Measurements from ENCODE around the gene RAB26.

RAB26 gene

DNA sequence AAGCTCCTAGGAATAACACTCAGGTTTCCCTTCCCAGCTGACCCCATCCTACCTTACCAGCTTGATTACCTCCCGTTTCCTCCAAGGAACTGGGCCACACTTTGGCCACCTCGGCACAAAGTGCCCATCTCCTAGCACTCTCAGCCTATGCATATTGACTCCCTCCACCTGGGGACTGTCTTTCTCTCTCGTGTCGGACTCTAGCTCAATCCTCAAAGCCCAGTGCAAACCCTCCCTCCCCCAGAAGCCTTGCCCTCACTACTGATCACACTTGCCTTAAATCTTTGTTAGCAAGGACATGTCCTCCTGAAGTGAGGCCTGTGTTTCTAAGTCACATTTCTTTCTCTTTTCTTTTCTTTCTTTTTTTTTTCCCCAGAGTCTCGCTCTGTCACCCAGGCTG, 2.6 kb upstream of the RAB26 start:
- no peak for DNase-seq

DNA sequence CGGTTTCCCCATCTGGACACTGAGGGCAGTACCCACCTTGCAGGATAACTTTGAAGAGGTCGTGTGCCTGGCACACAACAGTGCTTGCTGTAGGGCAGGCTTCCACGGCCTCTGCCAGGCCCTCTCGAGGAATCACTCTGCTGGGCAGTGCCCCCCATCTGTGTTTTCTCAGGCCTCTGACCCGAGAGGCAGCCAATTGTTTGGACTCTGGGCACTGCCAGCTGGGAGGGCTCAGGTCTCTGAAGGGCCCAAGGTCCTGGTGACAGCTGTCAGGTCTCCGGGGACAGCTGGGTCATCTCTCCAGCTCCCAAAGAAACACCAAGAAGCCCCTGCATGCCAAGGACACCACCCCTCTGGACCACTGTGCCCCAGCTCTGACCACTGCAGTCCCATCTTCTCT, 1.0 kb upstream of the RAB26 start:
- no peak for DNase-seq

DNA sequence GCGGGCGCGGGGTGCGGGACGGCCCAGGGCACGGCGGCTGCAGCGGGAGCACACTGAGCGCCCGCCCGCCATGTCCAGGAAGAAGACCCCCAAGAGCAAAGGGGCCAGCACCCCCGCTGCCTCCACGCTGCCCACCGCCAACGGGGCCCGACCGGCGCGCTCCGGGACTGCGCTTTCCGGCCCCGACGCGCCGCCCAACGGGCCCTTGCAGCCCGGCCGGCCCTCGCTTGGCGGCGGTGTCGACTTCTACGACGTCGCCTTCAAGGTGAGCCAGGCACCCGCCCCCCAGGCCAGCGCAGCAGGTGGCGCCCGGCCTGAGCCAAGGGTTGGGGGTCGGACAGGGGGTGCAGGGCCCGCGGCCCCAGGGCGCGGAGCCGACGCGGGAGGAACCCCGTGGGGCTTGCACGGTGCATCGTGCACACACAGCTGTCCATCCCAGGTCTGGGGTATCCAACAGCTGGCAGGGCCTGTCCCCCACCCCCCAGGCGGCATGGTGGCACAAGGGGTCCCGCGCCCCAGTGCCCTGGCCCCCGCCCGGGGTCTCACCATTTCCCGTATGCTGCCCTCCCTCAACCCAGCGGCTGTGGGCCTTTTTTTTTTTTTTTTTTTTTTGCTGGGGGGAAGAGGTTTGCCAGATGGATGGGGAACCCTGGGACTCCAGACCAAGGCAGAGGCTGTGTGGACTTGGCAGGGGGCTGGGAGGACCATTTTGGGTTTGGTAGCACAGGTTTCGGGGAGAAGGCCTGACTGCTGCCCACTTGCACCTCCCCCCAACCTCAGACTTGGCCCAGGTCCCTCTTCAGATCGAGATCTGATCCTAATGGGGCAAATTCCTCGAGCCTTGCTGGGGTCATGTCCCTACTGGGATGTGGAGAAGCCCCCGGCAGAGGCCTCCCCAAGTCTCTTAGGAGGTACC, 547 bp downstream of the RAB26 start:
- DNase-seq: no peak

DNA sequence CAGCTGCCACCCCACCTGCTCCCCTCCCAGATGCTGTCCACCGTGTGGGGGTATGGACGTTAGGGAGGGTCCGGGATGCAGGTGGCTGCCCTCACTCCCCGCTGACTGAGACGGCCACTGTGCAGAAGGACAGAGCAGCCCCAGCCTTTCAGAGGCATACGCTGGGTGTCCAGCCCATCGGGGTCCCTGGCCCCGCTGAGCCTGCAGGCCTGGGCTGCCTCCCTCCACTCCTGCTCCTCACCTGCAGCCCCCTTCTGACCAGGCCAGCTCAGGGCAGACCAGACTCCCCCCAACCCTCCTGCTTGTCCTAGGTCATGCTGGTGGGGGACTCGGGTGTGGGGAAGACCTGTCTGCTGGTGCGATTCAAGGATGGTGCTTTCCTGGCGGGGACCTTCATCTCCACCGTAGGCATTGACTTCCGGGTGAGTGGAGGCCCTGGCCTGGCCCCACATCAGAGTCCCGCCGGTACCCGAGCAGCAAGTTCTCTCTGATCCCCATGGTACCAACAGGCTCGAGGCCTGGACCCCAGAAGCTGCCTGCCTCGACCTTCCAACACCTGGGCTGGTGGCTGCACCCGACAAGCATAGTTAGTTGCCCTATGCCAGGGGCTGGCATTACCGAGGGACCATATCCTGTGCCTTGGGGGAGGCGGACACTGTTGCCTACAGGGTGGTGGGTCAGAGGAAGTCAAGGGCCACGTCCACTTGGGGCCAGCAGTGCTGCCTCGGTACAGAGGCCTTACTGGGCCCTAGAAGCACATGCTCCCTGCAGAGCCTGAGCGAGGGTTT, 1.4 kb downstream of the RAB26 start:
- DNase-seq: no peak

- peak; percentile 58 for DNase-seq
Observed at GRCh38 chr16:2150418-2151187, 2.2 kb downstream of the RAB26 start.

DNA sequence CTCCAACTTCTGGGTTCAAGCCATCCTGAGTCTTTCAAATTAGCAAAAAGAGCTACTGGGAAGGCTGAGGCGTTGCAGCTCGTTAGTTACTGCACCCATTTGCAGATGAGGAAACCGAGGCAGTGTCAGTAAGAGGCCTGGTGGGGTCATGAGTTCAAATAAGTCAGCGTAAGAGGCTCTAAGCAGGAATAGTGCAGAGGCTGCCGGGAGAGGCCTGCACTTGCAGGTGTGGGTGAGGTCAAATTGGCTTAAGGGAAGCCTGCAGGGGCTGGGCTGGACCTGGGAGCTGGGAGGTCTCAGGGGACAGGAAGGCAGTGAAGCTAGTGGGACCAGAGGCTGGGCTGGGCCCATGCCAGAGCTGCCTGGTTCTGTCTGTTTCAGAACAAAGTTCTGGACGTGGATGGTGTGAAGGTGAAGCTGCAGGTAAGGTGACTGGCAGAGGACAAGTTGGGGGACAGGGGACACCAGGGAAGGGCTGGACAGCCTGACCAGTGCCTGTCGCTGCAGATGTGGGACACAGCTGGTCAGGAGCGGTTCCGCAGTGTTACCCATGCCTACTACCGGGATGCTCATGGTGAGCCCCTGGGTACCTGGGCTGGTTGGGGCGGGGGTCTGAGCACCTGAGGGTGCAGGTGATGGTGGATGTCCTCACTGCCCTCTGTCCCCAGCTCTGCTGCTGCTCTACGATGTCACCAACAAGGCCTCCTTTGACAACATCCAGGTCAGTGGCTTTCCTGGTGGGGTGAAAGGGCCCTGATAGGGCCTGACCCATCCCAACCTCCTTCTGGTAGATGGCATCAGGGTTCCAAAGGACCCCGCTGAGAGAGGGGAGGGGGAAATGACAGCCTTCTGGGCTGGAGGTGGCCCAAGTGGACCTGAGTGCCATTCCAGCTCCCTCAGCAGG, 3.0 kb downstream of the RAB26 start:
- DNase-seq: no peak

GRCh38 chr16:2152695-2153506, 4.5 kb downstream of the RAB26 start:
- peak; percentile 36 for DNase-seq

DNA sequence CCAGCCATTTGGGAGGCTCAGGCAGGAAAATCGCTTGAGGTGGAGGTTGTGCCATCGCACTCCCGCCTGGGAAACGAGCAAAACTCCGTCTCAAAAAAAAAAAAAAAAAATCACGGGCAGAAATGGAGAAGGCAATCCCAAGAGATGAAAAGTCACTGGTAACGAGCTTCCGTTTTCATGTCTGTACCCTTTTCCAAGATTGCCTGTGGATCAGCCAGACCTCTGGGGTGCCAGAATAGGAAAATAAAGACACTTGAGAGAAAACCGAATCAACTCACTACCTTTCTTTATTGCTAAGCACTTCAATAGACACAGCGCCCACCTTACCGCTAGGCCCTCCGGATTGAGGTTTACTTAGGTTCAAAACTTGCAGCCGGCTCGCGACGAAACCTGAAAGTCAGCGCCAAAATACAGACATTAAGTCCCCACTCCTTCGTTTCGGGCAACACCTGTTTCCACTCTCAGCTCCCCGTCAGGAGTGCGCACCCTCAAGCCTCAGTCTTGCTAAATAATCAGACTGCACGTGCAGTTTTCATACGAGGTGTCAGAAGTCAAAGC, 6.2 kb downstream of the RAB26 start:
- peak; percentile 51 for DNase-seq

GRCh38 chr16:2155091-2155950, 6.9 kb downstream of the RAB26 start, which contains the start of gene TRAF7:
TRAF7 (plus strand) TSS chr16:2155782; CDS start chr16:2163921, 8,139 bp downstream.
- DNase-seq: peak; percentile 100

GRCh38 chr16:2155977-2156848, 7.8 kb downstream of the RAB26 start:
- no peak for DNase-seq

- no peak for DNase-seq
Observed at GRCh38 chr16:2156849-2157224, 8.4 kb downstream of the RAB26 start.

DNA sequence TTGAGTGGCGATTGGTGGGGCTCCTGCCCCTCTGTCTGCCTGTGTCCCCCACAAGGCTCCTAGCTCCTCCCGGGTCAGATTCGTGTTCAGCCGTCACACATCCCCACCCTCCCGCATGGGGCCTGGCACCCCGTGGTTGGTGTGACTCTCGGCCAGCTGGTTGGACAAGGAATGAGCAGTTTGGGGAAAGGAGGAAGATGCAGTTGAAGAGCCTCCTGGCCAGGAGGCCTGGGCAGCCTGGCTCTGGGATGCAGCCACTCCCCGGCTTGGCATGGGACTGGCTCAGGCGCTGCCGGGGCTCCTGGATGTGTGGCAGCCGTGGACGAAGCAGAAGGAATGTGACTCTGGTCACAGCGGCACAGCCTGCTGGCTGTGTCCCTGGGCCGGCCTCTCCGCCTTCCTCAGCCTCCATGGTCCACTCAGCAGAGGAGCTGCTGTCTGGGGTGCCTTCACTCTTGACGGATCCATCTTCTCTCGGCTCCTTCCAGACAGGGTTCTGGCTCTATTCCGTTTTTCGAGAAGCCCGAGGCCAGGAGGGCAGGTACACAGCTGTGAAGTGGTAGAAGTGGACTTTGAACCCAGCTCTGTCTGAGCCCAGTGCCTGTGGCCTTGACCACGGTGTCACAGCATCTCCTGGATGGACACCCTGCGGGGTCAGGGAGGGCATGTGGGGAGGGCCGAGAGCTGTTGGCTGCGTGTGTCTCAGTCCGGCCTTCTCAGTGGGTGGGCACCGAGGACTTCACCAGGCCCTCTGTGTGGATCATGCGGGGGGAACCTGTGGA, 9.2 kb downstream of the RAB26 start:
- no peak for DNase-seq

DNA sequence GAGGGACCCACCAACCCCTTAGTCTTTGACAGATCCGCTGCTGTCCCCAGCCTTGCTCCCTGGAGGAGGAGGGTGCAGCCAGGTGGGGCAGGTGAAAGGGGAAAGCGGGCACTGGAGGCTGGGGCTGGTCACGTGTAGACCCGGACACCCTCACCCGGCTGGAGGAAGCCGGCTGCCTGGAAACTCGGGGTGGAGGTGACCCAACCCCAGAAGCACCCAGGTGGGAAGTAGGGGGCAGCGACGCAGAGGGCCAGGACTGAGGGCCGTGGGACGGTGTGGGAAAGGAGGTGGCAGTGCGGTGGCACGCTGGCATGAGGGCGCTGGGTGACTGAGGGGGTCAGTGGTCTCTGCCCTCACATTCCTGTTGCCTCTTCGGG, 9.8 kb downstream of the RAB26 start:
- DNase-seq: no peak

GRCh38 chr16:2159175-2159838, 10.9 kb downstream of the RAB26 start:
- DNase-seq: no peak

GRCh38 chr16:2160915-2161551, 12.6 kb downstream of the RAB26 start:
- no peak for DNase-seq

DNA sequence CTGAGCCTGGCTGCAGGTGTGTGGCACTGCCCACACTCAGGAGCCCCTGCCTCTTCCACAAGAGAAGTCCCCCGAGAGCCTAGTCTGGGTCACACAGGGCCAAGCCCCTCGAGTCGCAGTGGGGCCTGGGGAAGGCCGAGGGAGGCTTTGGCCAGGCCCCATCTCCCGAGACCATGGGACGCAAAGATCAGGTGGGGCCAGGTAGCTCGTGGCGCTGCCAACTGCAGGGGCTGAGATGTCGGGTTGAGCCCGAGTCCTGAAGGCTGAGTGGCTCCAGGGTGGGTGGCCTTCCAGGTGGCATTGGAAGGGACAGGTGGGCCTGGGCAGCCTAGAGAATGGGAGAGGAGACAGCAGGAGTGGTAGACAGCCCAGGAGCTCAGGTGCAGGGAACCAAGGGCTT, 13.5 kb downstream of the RAB26 start:
- no peak for DNase-seq

GRCh38 chr16:2162676-2163118, 14.3 kb downstream of the RAB26 start:
- no peak for DNase-seq

All from NCI-H345 (cell line).